ENCODE data around the gene ARHGEF4.
A peak's percentile ranks its signal among the peaks of the same experiment; 100 is the strongest.

Gene ARHGEF4

DNA sequence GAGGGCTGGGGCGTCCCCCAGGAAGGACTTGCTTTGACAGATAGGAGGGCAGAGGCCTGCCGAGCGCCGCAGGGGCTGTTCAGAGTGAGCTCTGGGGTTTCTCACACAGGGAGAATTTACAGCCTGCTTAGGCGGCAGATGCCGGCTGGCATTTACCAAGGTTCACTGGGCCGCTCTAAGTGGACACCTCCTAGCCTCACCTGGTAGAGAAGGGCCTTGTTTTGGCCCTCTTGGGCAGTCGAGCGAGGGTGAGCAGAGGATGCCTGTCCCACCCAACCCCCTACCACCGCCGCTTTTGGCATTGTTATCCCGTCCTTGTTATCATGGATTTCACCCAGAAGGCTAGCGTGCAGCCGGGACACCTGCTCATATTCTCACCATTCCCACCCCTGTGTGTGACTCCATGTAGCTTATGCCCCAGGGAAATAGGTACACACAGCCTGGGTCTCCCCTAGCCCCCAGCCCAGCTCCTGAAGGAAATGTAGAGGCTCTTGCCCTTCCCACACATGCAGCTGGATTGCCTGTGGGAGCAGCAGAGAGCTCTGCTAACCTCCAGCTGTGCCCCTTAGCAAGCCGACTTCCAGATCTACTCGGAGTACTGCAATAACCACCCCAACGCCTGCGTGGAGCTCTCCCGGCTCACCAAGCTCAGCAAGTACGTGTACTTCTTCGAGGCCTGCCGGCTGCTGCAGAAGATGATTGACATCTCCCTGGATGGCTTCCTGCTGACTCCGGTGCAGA lies 204.1 kb downstream of the ARHGEF4 start:
- peak; percentile 78 to 79 for DNase-seq

DNA sequence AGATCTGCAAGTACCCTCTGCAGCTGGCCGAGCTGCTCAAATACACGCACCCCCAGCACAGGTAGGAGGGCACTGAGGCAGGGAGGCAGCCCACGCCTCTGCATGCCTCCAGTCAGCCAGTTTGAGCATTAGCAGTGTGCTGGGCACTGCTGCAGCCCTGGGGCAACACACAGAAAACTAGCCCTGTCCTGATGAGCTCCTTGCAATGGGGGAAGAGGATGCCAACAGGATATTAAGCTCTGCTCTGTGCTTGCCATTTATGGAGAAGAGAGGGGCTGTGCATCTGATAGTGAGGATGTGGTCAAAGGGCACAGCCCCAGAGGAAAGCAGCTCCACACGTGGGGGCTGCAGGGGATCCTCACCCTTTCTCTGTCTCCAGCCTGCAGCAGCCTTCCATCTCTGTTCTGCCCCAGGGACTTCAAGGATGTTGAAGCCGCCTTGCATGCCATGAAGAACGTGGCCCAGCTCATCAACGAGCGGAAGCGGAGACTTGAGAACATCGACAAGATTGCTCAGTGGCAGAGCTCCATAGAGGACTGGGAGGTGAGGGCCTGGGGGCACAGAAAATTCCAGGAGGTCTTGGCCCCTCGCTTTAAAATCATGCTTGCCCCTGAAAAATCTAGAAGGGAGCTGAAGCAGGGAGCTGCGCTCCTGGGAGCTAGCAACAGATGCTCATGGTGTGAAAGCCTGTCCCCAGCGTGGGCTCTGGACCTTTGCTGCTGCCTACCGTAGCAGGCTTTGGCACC lies 204.9 kb downstream of the ARHGEF4 start:
- DNase-seq: peak; percentile 74 to 75

- peak; percentile 49 to 54 for DNase-seq
Measured at GRCh38 chr2:131042148-131042775, 205.5 kb downstream of the ARHGEF4 start.

DNA sequence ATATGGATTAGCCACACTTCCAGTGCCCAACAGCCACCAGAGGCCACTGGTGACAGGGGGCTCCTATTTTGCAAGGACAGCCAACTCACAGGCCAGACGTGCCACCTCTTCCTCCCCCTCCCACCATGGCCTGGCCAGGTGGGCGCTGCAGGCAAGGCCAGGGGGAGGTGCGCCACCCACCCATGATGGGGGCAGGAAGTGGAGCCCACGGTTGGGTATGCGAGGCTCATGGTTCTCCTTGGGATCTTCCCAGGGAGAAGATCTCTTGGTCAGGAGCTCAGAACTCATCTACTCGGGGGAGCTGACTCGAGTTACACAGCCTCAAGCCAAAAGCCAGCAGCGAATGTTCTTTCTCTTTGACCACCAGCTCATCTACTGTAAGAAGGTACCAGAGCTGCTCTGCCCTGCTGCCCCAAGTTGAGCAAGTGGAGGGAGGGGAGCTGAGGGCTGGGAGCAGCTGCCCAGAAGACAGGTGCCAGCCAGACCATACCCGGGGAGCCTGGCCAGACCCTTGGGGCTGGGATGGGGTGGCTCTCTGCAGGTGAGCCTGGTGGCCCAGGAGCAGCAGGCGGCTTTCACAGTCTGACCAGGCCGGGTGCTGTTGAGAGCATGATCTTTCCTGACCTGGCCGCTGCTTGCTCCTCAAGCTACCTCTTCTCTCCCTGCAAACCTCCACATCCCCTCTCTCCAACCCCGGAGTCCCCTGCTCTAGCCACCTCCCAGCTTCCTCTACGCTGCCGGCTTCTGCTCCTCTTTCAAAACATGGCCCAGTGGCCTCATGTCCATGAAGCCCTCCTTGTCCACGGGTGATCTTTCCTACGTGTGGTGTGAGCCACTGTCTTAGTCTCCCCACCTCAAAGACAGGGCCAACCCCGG lies 206.7 kb downstream of the ARHGEF4 start:
- DNase-seq: no peak

DNA sequence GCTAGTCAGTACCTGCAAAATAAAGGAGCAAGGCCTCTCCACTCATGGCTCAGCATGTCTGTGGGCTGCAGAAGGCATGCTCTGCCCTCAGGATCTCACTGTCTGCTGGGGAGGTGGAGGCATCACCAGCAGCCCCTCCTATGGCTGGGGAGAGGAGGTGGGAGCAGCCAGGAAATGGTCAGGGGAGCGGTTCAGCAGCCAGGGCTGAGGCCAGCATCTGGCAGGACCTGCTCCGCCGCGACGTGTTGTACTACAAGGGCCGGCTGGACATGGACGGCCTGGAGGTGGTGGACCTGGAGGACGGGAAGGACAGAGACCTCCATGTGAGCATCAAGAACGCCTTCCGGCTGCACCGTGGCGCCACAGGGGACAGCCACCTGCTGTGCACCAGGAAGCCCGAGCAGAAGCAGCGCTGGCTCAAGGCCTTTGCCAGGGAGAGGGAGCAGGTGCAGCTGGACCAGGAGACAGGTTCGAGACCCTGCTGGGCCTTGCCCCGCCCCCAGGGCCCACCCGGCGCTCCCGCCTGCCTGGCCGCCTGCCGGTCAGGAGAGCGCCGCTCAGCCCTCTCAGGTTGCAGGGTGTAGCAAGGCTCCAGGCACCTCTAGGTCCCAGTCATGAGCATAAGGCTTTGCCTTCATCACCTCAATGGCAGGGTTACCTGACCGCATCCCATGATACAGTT lies 207.5 kb downstream of the ARHGEF4 start:
- no peak for DNase-seq

GRCh38 chr2:131044757-131045150 lies 208.0 kb downstream of the ARHGEF4 start:
- no peak for DNase-seq

- no peak for DNase-seq
Measured at GRCh38 chr2:131045286-131046027, 208.7 kb downstream of the ARHGEF4 start.

DNA sequence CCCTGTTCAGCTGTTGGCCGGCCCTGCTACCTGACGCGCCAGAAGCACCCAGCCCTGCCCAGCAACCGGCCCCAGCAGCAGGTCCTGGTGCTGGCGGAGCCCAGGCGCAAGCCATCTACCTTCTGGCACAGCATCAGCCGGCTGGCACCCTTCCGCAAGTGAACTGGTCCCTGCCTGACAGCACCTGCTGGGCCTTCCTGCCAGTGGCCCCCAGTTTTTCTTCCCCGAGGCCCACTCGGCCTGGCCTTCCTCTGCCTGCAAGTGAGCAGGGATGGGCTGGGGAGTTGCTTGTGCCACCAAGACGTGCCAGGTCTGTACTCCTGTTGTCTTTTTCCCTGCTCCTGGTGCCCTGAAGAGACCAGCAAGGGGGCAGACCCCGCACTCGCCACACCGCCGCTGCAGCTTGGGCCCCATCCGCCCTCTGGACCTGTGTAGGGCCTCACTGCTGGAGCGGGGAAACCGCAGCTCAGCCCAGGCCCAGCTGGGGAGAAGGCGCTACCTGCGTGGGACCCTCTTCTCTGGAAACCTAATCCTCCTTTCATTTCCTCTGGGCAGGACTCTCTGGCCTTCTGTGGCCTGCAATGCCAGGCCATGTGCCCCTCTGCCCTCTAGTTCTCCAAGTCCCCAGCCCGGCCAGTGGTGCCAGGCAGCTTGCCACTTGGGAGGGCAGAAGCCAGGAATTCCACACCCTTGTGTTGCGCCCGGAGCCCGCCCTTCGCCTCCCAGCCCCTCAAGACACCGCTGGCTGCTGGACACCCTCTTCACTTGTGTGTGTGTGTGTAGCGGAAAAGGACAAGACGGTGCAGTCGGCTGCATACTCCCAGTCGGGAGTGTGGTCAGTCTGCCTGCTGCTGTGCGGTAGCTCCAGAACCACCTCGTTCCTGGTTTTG lies 209.6 kb downstream of the ARHGEF4 start:
- no peak for DNase-seq

- no peak for DNase-seq
Measured at GRCh38 chr2:131046918-131047652, 210.4 kb downstream of the ARHGEF4 start.

GRCh38 chr2:131047920-131048560 lies 211.3 kb downstream of the ARHGEF4 start:
- DNase-seq: no peak

DNA sequence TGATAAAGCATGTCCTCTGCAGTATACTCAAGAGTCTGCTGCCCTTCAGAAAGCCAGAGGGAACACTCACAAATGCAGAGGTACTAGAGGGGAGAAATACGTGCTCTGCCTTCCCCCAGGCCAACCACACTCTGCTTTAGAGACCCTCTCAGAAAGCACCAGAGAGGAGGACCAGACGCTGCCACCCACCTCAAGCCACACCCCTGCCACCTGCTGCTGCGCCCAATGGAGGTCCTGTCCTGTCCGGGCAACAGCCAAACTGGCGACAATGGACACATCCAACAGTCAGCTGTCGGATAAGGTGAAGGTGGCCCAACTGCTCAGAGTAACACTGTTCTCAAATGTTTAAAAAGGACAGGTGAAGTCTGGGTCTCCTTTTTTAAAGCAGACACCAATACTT lies 211.9 kb downstream of the ARHGEF4 start:
- DNase-seq: no peak

DNA sequence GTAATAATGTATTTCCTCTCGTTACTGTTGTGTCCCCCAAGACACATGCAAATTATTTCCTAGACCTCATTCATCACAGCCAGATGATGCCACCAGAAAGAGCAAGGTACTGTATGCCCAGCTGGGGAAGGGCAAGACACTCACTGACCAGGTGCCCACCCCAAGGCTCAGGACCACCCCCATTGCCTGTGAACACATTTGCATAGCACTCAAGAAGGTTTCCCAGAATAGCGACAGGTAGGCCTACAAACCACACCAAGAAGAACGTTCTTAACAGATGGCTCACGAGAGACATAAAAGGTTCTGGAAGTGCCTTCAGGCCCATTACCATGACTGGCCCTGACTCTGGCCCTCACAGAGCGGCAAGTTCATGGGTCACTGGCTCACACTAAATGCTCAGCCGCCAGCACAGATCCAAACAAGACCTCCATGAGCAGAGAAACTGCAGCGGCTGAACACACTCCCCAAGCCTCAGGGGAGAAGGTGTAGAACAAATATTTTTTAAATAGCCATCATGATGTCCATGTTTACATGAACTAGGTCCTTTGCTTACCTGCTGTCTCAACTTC lies 212.5 kb downstream of the ARHGEF4 start:
- no peak for DNase-seq

DNA sequence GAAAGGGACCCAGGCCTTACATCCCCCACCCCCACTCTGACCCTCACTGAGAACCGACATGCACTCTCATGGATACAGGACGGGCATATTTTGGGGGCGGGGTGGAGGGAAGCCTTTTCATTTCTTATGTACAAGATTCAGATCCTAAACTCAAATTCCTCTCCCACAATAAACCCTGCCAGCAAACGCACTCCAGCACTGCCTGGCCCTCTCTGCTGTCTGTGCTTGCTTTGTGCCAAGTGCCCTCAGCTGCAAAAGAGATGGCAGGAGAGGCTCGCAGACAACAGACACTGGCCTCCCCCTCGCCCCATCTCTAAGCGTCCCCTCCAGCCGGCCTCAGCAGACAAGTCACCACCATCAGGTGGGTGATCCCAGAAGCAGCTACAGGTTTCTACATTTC lies 214.2 kb downstream of the ARHGEF4 start:
- no peak for DNase-seq

GRCh38 chr2:131052741-131053263 lies 216.1 kb downstream of the ARHGEF4 start:
- DNase-seq: no peak

DNA sequence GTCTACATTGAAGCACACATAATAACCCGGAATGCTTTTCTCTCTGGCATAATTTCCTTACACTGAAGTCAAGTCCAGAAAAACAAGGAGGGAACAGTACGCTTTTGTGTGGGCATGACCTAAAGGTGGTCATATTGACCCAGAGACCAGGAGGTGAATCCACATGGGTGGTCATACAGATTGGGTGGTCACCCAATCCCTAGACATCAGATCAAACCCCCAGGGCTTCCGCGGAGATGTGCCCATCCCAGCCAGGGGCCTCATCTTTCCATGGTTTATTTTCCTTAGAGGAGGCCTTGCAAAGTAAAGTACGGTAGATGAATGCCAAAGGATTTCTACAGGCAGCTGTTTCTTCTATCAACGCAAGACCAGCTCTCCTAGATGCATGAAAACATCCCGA lies 217.8 kb downstream of the ARHGEF4 start:
- no peak for DNase-seq

- DNase-seq: no peak
Measured at GRCh38 chr2:131055169-131056065, 218.7 kb downstream of the ARHGEF4 start.

DNA sequence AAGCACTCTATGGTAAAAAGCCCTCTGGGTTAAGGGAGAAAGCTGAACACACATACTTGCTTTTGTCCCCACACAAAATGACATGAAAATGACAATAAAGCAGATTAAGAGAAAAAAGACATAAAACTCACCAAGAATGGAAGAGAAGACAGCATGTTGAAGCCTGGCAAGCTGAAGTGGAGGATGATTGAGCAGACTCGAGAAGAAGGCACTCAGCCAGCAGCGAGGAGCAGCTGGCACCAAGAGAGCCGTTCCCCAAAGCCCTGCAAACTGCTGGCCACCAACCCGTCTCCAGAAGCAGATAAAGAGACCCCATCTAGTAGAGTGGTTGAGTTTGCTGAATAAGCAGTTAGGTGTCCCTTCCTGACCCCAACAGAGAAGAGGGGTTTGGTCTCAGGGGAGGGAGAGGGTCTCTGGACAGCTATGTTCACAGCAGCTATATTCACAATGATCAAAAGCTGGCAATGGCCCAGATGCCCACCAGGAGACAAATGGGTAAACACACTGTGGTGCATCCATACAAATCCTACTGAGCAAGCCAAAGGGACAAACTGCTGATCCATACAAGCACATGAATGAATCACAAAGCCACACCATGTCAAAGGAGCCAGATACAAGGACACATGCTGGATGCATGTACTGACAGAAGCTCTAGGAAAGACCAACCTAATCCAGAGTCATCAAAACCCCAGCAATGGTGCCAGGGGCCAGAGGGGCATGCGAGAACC lies 219.7 kb downstream of the ARHGEF4 start:
- DNase-seq: no peak

Data from Kasumi-1 (cell line).